ENCODE data around the gene SORCS1.

DNA sequence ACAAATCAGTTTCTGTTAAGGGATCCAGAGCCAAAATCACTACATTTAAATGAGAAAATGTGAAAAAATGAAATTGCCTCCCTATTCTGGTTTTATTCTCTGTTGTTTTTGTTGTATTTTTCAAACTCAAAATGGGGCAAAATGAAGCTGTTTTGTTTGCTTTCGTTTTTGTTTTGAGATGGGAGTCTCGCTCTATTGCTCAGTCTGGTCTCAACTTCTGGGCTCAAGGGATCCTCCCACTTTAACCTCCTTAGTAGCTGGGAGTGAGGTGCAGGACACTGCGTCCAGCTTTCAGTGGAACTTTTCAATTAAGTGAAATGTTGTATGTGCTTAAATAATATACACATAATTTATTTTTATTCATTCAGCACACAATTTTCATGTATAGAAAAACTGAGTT lies 205.0 kb downstream of the SORCS1 start:
- no peak for TF ChIP-seq EZH2phosphoT487 (IDR thresholded peaks at IDR 0.05; ENCODE audit: low read depth, severe bottlenecking, unreplicated experiment)
- no peak for TF ChIP-seq EZH2 (IDR thresholded peaks at IDR 0.05; ENCODE audit: borderline replicate concordance)
- TF ChIP-seq, protein P1, sequence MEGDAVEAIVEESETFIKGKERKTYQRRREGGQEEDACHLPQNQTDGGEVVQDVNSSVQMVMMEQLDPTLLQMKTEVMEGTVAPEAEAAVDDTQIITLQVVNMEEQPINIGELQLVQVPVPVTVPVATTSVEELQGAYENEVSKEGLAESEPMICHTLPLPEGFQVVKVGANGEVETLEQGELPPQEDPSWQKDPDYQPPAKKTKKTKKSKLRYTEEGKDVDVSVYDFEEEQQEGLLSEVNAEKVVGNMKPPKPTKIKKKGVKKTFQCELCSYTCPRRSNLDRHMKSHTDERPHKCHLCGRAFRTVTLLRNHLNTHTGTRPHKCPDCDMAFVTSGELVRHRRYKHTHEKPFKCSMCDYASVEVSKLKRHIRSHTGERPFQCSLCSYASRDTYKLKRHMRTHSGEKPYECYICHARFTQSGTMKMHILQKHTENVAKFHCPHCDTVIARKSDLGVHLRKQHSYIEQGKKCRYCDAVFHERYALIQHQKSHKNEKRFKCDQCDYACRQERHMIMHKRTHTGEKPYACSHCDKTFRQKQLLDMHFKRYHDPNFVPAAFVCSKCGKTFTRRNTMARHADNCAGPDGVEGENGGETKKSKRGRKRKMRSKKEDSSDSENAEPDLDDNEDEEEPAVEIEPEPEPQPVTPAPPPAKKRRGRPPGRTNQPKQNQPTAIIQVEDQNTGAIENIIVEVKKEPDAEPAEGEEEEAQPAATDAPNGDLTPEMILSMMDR (IDR thresholded peaks at IDR 0.05; ENCODE audit: poor library complexity): no peak
